Osteoblast (primary cell): ENCODE data around the gene NAA10. TPM values are rescaled to one million over a fixed set of nuclear protein-coding genes. Genes with fewer than 3 reads are reported as not detected.
A peak's percentile ranks its signal among the peaks of the same experiment; 100 is the strongest.

Source experiments
- DNase-seq: peaks from one replicate; pipeline ENCODE4 v3.0.0; 2011; ENCODE audit warnings: low spot score, mixed read lengths; ENCODE audit not compliant: insufficient read length; ENCODE audit errors: missing footprints
- H2AFZ ChIP-seq: 2 replicates; pipeline ENCODE4 v1.6.0; 2011; ENCODE audit warnings: mild to moderate bottlenecking, low read length
- H3K27ac ChIP-seq: 2 replicates; pipeline ENCODE4 v1.5.1; 2011; ENCODE audit warnings: mild to moderate bottlenecking, low read depth, low read length, moderate library complexity
- H3K27me3 ChIP-seq: 2 replicates; pipeline ENCODE4 v1.6.0; 2012; ENCODE audit warnings: mild to moderate bottlenecking, control low read depth, inconsistent platforms, low read length, moderate library complexity; ENCODE audit not compliant: insufficient read depth
- H3K36me3 ChIP-seq: 2 replicates; pipeline ENCODE4 v1.5.1; 2011; ENCODE audit warnings: mild to moderate bottlenecking, low read length, control low read depth, moderate library complexity; ENCODE audit not compliant: insufficient read depth
- H3K4me1 ChIP-seq: 2 replicates; pipeline ENCODE4 v1.5.1; 2011; ENCODE audit warnings: mild to moderate bottlenecking, low read length, control low read depth, moderate library complexity; ENCODE audit not compliant: insufficient read depth
- H3K4me2 ChIP-seq: 2 replicates; pipeline ENCODE4 v1.6.0; 2011; ENCODE audit warnings: mild to moderate bottlenecking, low read length; ENCODE audit not compliant: insufficient read depth
- H3K4me3 ChIP-seq: fragments of 200-600 bp; sonication (generic); 3 replicates; pipeline ENCODE4 v1.5.1; 2012; ENCODE audit warnings: mild to moderate bottlenecking, low read length, inconsistent platforms; ENCODE audit not compliant: insufficient read depth
- H3K79me2 ChIP-seq: 2 replicates; pipeline ENCODE4 v1.6.0; 2012; ENCODE audit warnings: mild to moderate bottlenecking, low read length, control low read depth, inconsistent platforms; ENCODE audit not compliant: insufficient read depth
- H3K9me3 ChIP-seq: 2 replicates; pipeline ENCODE4 v1.5.1; 2011; ENCODE audit warnings: low read depth, low read length, control low read depth
- H4K20me1 ChIP-seq: 2 replicates; pipeline ENCODE4 v1.6.0; 2012; ENCODE audit warnings: mild to moderate bottlenecking, low read length, control low read depth; ENCODE audit not compliant: insufficient read depth
- CTCF ChIP-seq: IDR thresholded peaks from 2 replicates; pipeline ENCODE4 v1.5.1; 2011; ENCODE audit warnings: mild to moderate bottlenecking, low read depth, low read length, moderate library complexity; ENCODE audit errors: extremely low read depth
- total RNA-seq: library from RNA; depleted of rRNA; stranded (reverse); fragments of >200 nt; gene quantifications from 2 replicates; pipeline ENCODE4 v1.2.3, GENCODE V29; 2012

The NAA10 gene
- total RNA-seq, 1 donor = 43.4 TPM

- Histone ChIP-seq H3K4me2 (no peak overlapping the region), H3K27me3 (no peaks in the 10 kb centered on the region), H3K27ac (no peak overlapping the region), H3K36me3 (peaks cover 22% of the 10 kb centered on the region), H3K79me2 (peaks cover 38% of the 10 kb centered on the region), H2AFZ (no peak overlapping the region), H3K9me3 (no peaks in the 10 kb centered on the region), H4K20me1 (peaks cover 46% of the 10 kb centered on the region), H3K4me3 (no peak overlapping the region), H3K4me1 (peaks cover 9% of the 10 kb centered on the region)
- DNase-seq = no peak
- TF ChIP-seq CTCF = no peak
Measured at GRCh38 chrX:153931748-153932147, 3.1 kb downstream of the NAA10 start.

- no peak for DNase-seq
- Histone ChIP-seq H2AFZ (no peak overlapping the region), H3K4me3 (no peak overlapping the region), H4K20me1 (peaks cover 46% of the 10 kb centered on the region), H3K79me2 (peaks cover 38% of the 10 kb centered on the region), H3K9me3 (no peaks in the 10 kb centered on the region), H3K36me3 (peaks cover 22% of the 10 kb centered on the region), H3K27ac (no peak overlapping the region), H3K4me2 (no peak overlapping the region), H3K4me1 (peaks cover 9% of the 10 kb centered on the region), H3K27me3 (no peaks in the 10 kb centered on the region)
- TF ChIP-seq CTCF = no peak
Measured at GRCh38 chrX:153931151-153931550, 3.7 kb downstream of the NAA10 start.

GRCh38 chrX:153930011-153930910 is 4.6 kb downstream of the NAA10 start:
- Histone ChIP-seq H3K27me3 (peaks cover 6% of the 10 kb centered on the region), H3K79me2 (peaks cover 38% of the 10 kb centered on the region), H3K9me3 (no peaks in the 10 kb centered on the region), H2AFZ (no peak overlapping the region), H3K4me3 (no peak overlapping the region), H4K20me1 (peaks cover 46% of the 10 kb centered on the region), H3K4me1 (peaks cover 9% of the 10 kb centered on the region), H3K27ac (no peak overlapping the region), H3K36me3 (peaks cover 22% of the 10 kb centered on the region), H3K4me2 (no peak overlapping the region)
- no peak for TF ChIP-seq CTCF
- peak; percentile 84 for DNase-seq

- Histone ChIP-seq H3K79me2 (peaks cover 37% of the 10 kb centered on the region), H3K4me2 (no peak overlapping the region), H4K20me1 (peaks cover 46% of the 10 kb centered on the region), H3K9me3 (no peaks in the 10 kb centered on the region), H3K27me3 (peaks cover 6% of the 10 kb centered on the region), H3K4me3 (no peak overlapping the region), H3K36me3 (peaks cover 22% of the 10 kb centered on the region), H3K4me1 (peaks cover 9% of the 10 kb centered on the region), H2AFZ (no peak overlapping the region), H3K27ac (no peak overlapping the region)
- no peak for DNase-seq
- no peak for TF ChIP-seq CTCF
Measured at GRCh38 chrX:153929576-153929975, 5.3 kb downstream of the NAA10 start.
